Measurements from ENCODE around the gene TRIM27.
A peak's percentile ranks its signal among the peaks of the same experiment; 100 is the strongest.
"Not testable (repeated sequence)": the region's sequence is repeated elsewhere in the genome, so short reads cannot be mapped to it uniquely, and the experiment has no call there.

The TRIM27 gene

GRCh38 chr6:28941684-28942448 lies 18.1 kb upstream of the TRIM27 start:
- no peak for DNase-seq

- peak; percentile 52 for DNase-seq
These were observed 17.3 kb upstream of the TRIM27 start for GRCh38 chr6:28940858-28941683.

- DNase-seq, result peak; percentile 25
These were observed 16.6 kb upstream of the TRIM27 start for GRCh38 chr6:28940294-28940857.

- no peak for DNase-seq
These were observed 9.3 kb upstream of the TRIM27 start for GRCh38 chr6:28933069-28933468.

GRCh38 chr6:28929887-28930620 lies 6.3 kb upstream of the TRIM27 start:
- DNase-seq, result no peak

- DNase-seq, result not testable (repeated sequence)
These were observed 5.6 kb upstream of the TRIM27 start for GRCh38 chr6:28929339-28929738.

- DNase-seq, result no peak
These were observed 4.1 kb upstream of the TRIM27 start for GRCh38 chr6:28927846-28928245.

GRCh38 chr6:28922821-28923317 lies 916 bp downstream of the TRIM27 start:
- no peak for DNase-seq

- no peak for DNase-seq
These were observed 1.6 kb downstream of the TRIM27 start for GRCh38 chr6:28922004-28922820.

- no peak for DNase-seq
These were observed 3.5 kb downstream of the TRIM27 start for GRCh38 chr6:28920281-28920680.

GRCh38 chr6:28914941-28915340 lies 8.8 kb downstream of the TRIM27 start:
- DNase-seq, result no peak

- DNase-seq, result no peak
These were observed 12.7 kb downstream of the TRIM27 start for GRCh38 chr6:28910901-28911690.

- no peak for DNase-seq
These were observed 16.4 kb downstream of the TRIM27 start for GRCh38 chr6:28907394-28907793.

GRCh38 chr6:28906669-28907068 lies 17.1 kb downstream of the TRIM27 start:
- no peak for DNase-seq

GRCh38 chr6:28903686-28904085 lies 20.1 kb downstream of the TRIM27 start:
- no peak for DNase-seq

GRCh38 chr6:28901831-28902230 lies 22.0 kb downstream of the TRIM27 start:
- DNase-seq, result no peak

GRCh38 chr6:28900577-28901256 lies 23.1 kb downstream of the TRIM27 start:
- no peak for DNase-seq

- DNase-seq, result no peak
These were observed 25.1 kb downstream of the TRIM27 start for GRCh38 chr6:28898710-28898965.

- DNase-seq, result no peak
These were observed 26.4 kb downstream of the TRIM27 start for GRCh38 chr6:28897369-28897745.

- DNase-seq, result peak; percentile 30
These were observed 27.0 kb downstream of the TRIM27 start for GRCh38 chr6:28896505-28897368.

Data from activated CD4-positive, alpha-beta T cell treated with anti-CD3 and anti-CD28 coated beads for 1 hour (primary cell).